ENCODE data around the gene PLA2G5.

- no peak for TF ChIP-seq CTCF (IDR thresholded peaks at IDR 0.05)
- no peak for TF ChIP-seq POLR2A (IDR thresholded peaks at IDR 0.05)
Observed at GRCh38 chr1:20134995-20135394, 65.0 kb downstream of the PLA2G5 start.
